ENCODE results near the gene SMPD4.
"Not testable (repeated sequence)": the region's sequence is repeated elsewhere in the genome, so short reads cannot be mapped to it uniquely, and the experiment has no call there.

The SMPD4 gene

DNA sequence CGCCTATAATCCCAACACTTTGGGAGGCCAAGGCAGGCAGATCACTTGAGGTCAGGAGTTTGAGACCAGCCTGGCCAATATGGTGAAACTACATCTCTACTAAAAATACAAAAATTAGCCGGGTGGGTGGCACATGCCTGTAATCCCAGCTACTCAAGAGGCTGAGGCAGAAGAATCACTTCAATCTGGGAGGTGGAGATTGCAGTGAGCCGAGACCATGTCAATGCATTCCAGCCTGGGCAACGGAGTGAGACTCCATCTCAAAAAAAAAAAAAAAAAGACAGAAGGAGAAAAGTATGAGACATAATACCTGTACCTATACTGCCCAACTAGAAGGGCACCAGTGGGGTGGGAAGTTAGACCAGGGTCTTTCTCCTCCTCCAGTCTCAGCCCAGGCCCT is 22.0 kb downstream of the SMPD4 start:
- in situ Hi-C loops (cut with MboI; ENCODE audit: low sequenced_read_pairs); H3K27me3 ChIP-seq (ENCODE audit: low read depth); H3K4me1 ChIP-seq; DNase-seq (ENCODE audit: low spot score in 2 of 2); H3K4me3 ChIP-seq; H3K9me3 ChIP-seq: not testable (repeated sequence)
- H3K36me3 ChIP-seq (replicated peaks): peaks cover 13% of the 10 kb centered on the region

DNA sequence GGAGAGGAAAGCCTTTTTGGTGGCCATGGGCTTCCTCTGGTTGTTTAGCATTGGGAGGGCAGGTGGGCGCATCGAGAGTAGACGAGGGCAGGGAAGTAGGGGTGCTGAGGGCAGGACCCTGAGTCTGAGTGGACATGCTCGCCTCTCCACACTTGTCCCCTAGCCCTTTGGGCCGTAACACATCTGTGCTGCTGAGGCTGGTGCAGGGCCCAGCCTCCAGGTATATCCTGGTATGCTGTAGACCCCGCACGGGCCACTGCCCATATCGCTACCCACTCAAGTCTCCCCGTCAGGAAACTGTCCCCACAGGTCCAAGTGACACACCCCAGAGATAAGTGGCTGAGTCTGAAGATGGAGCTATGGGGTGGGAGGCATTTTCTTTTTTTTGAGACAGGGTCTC is 22.8 kb downstream of the SMPD4 start:
- Histone ChIP-seq H3K27me3 (ENCODE audit: low read depth) (no peaks in the 10 kb centered on the region), H3K9me3 (no peaks in the 10 kb centered on the region), H3K36me3 (replicated peaks) (peaks cover 11% of the 10 kb centered on the region), H3K4me3 (no peak overlapping the region), H3K4me1 (no peaks in the 10 kb centered on the region)
- in situ Hi-C loops (cut with MboI; ENCODE audit: low sequenced_read_pairs): no loop called here
- no peak for DNase-seq (ENCODE audit: low spot score in 2 of 2)

DNA sequence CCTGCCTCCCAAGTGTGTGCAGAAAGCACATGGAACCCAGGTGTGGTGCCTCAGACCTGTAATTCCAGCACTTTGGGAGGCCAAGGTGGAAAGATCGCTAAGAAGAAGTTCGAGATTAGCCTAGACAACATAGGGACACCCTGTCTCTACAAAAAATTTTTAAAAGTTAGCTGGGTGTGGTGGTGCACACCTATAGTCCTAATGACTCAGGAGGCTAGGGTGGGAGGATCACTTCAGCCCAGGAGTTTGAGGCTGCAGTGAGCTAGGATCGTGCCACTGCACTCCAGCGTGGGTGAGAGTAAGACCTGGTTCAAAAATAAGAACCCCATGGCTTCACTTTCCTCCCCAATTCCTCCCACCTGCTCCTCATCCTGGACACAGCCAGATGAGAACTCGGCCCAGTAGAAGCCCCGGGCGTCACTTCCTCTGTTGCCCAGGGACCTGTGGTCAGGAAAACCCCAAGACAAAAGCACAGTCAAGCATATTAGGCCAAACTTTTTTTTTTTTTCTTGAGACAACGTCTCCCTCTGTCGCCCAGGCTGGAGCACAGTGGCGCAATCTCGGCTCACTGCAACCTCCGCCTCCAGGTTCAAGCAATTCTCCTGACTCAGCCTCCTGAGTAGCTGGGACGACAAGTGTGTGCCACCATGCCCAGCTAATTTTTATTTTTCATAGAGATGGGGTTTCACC is 23.4 kb downstream of the SMPD4 start:
- H3K9me3 ChIP-seq; H3K27me3 ChIP-seq (ENCODE audit: low read depth); H3K4me3 ChIP-seq; DNase-seq (ENCODE audit: low spot score in 2 of 2); in situ Hi-C loops (cut with MboI; ENCODE audit: low sequenced_read_pairs); H3K4me1 ChIP-seq: not testable (repeated sequence)
- peaks cover 11% of the 10 kb centered on the region for H3K36me3 ChIP-seq (replicated peaks)

- H3K4me3 ChIP-seq; H3K9me3 ChIP-seq; DNase-seq (ENCODE audit: low spot score in 2 of 2); H3K27me3 ChIP-seq (ENCODE audit: low read depth); in situ Hi-C loops (cut with MboI; ENCODE audit: low sequenced_read_pairs); H3K4me1 ChIP-seq: not testable (repeated sequence)
- H3K36me3 ChIP-seq (replicated peaks): peaks cover 11% of the 10 kb centered on the region
Observed at GRCh38 chr2:130157354-130157753, 24.0 kb downstream of the SMPD4 start.

GRCh38 chr2:130156624-130157004 is 24.8 kb downstream of the SMPD4 start:
- Histone ChIP-seq H3K27me3 (ENCODE audit: low read depth) (no peaks in the 10 kb centered on the region), H3K4me1 (no peaks in the 10 kb centered on the region), H3K36me3 (replicated peaks) (peaks cover 11% of the 10 kb centered on the region), H3K4me3 (no peak overlapping the region), H3K9me3 (no peaks in the 10 kb centered on the region)
- DNase-seq (ENCODE audit: low spot score in 2 of 2): no peak
- in situ Hi-C loops (cut with MboI; ENCODE audit: low sequenced_read_pairs): no loop called here

GRCh38 chr2:130155956-130156623 is 25.3 kb downstream of the SMPD4 start:
- in situ Hi-C loops (cut with MboI; ENCODE audit: low sequenced_read_pairs); H3K27me3 ChIP-seq (ENCODE audit: low read depth); H3K4me3 ChIP-seq; H3K9me3 ChIP-seq; H3K4me1 ChIP-seq: not testable (repeated sequence)
- DNase-seq (ENCODE audit: low spot score in 2 of 2): peak in 1 of 2 experiments; percentile 59
- H3K36me3 ChIP-seq (replicated peaks): peaks cover 11% of the 10 kb centered on the region

GRCh38 chr2:130154773-130155765 is 26.3 kb downstream of the SMPD4 start:
- no peaks in the 10 kb centered on the region for H3K9me3 ChIP-seq
- H3K4me3 ChIP-seq: no peak overlapping the region
- H3K4me1 ChIP-seq: no peaks in the 10 kb centered on the region
- in situ Hi-C loops (cut with MboI; ENCODE audit: low sequenced_read_pairs): no loop called here
- no peak for DNase-seq (ENCODE audit: low spot score in 2 of 2)
- H3K36me3 ChIP-seq (replicated peaks): peaks cover 11% of the 10 kb centered on the region
- H3K27me3 ChIP-seq (ENCODE audit: low read depth): no peaks in the 10 kb centered on the region

- DNase-seq (ENCODE audit: low spot score in 2 of 2); H3K4me3 ChIP-seq; H3K27me3 ChIP-seq (ENCODE audit: low read depth); in situ Hi-C loops (cut with MboI; ENCODE audit: low sequenced_read_pairs); H3K4me1 ChIP-seq; H3K9me3 ChIP-seq: not testable (repeated sequence)
- H3K36me3 ChIP-seq (replicated peaks): peaks cover 11% of the 10 kb centered on the region
Observed at GRCh38 chr2:130154423-130154770, 27.0 kb downstream of the SMPD4 start.

DNA sequence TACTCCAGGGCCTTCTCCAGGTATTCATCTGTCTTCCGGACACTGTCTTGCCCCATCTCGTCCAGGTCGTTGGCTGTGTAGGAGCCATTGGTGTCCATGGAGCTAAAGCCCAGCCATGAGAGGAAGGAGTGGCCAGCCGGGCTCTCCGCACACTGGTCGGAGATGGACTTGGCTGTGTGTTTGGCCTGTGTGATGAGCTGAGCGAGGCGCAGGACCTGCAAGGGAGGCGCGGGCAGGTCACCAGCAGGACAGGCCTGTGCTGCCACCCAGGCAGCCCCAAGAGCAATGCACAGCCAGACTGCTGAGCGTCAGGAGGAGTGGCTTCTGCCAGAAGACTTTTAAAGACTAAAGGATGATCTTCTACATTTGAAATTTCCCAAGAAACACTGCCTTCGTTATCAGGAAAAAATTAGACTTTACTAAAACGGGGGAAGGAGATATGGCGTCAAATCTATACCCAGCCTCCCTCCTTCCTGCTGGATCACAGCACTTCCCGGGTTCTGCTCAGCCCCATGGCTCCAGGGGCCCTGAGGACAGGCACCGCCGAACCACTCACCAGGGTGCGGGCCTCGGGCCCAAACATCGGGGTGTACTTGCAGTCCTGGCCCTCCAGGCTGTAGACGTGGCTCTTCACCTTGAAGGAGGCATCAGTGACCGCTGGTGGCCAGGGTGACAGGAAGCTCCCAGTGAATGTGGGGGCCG is 27.5 kb downstream of the SMPD4 start:
- DNase-seq (ENCODE audit: low spot score in 2 of 2): not testable (repeated sequence)

DNA sequence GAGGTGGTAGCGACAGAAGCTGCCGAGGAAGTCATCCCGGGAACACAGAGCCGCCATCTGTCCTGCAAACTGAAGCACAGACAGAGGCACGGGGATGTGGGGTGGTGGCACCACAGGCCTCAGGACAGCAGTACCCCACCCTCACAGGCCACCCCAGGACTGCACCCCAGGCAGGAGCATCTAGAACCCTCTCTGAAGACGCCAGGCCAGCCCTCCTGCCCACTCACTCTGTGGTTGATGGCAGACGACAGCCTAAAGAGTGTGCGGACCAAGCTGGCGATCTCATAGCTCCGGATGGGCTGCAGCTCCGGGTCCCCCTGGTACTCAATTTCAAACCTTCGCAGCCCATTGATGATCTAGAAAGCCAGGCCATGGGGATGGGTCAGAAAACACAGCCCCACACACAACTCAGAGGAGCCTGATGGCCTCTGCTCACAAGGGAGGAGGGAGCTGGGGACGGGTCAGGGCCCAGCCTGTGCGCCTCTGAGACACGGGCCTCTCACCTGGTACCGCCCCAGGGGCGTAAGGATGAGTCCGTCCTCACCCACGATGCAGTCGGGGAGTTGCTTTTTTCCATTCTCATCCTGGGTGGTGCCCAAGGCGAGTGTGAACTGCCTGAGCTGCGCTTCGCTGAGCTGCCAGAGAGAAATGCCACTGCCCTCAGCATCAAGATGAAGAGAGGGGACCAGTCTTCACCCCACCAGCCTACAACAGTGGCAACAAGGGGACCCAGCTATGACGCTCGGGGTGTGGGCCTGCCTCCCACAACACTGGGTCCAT is 28.4 kb downstream of the SMPD4 start:
- Histone ChIP-seq H3K9me3 (no peaks in the 10 kb centered on the region), H3K36me3 (replicated peaks) (peaks cover 8% of the 10 kb centered on the region), H3K4me1 (no peaks in the 10 kb centered on the region), H3K4me3 (no peak overlapping the region), H3K27me3 (ENCODE audit: low read depth) (no peaks in the 10 kb centered on the region)
- no peak for DNase-seq (ENCODE audit: low spot score in 2 of 2)
- in situ Hi-C loops (cut with MboI; ENCODE audit: low sequenced_read_pairs): no loop called here

More for the DNA sequence above, 27.5 kb downstream of the SMPD4 start:
- H3K9me3 ChIP-seq; in situ Hi-C loops (cut with MboI; ENCODE audit: low sequenced_read_pairs); H3K27me3 ChIP-seq (ENCODE audit: low read depth); H3K4me3 ChIP-seq; H3K36me3 ChIP-seq (replicated peaks); H3K4me1 ChIP-seq: not testable (repeated sequence)

DNA sequence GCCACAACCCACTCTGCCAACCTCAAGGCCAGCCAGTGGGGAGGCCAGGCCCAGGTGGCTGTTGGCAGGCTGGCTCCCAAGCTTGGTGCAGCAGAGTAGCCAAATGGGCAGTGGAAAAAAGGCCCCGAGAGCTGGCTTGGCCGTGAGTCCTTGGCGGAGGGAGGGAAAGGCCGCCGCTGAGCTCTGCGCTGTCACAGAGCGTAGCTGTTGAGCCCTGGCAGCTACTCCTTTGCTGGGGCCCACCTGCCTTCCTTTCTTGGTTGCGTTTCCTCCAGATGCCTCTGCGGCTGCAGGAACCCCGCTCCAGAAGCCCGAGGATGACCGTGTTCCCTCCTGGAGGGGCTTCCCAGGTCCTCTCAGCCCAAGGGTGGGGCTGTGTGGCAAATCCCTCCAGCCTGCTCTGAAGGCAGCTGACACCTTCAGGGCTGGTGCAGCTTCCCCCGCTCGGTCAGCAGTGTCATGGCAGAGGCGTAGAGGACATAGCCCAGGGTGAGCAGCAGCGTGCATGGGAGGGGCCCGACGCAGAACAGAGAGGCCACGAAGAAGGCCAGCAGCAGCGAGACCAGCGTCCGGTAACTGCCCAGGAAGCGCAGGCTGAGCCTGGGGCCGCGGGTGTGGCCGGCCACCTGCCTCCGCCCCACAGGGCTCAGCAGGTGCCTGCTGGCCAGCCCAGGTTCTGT is 29.1 kb downstream of the SMPD4 start:
- H3K27me3 ChIP-seq (ENCODE audit: low read depth); in situ Hi-C loops (cut with MboI; ENCODE audit: low sequenced_read_pairs); H3K9me3 ChIP-seq; DNase-seq (ENCODE audit: low spot score in 2 of 2); H3K36me3 ChIP-seq (replicated peaks); H3K4me3 ChIP-seq; H3K4me1 ChIP-seq: not testable (repeated sequence)

GRCh38 chr2:130151145-130151512 is 30.3 kb downstream of the SMPD4 start:
- H3K27me3 ChIP-seq (ENCODE audit: low read depth); in situ Hi-C loops (cut with MboI; ENCODE audit: low sequenced_read_pairs); DNase-seq (ENCODE audit: low spot score in 2 of 2); H3K4me1 ChIP-seq; H3K9me3 ChIP-seq; H3K4me3 ChIP-seq; H3K36me3 ChIP-seq (replicated peaks): not testable (repeated sequence)

Data from HAP-1 (cell line).